ENCODE data around the gene IMPA2.

Gene IMPA2

GRCh38 chr18:12006488-12006840 is 25.2 kb downstream of the IMPA2 start:
- DNase-seq (ENCODE audit: low spot score in 2 of 2): no peak
- Mint-ChIP-seq H3K4me1 (no peaks in the 10 kb centered on the region), H3K27ac (no peak overlapping the region), H3K4me3 (no peak overlapping the region), H3K36me3 (no peaks in the 10 kb centered on the region), H3K9me3 (no peaks in the 10 kb centered on the region)
- no peak for ATAC-seq

GRCh38 chr18:12007063-12007462 is 25.8 kb downstream of the IMPA2 start:
- Mint-ChIP-seq H3K27ac (no peak overlapping the region), H3K36me3 (no peaks in the 10 kb centered on the region), H3K9me3 (no peaks in the 10 kb centered on the region), H3K4me1 (no peaks in the 10 kb centered on the region), H3K4me3 (no peak overlapping the region)
- DNase-seq (ENCODE audit: low spot score in 2 of 2): no peak
- ATAC-seq: no peak

- Mint-ChIP-seq H3K27ac (no peak overlapping the region), H3K4me3 (no peak overlapping the region), H3K4me1 (no peaks in the 10 kb centered on the region), H3K9me3 (no peaks in the 10 kb centered on the region), H3K36me3 (no peaks in the 10 kb centered on the region)
- no peak for ATAC-seq
- DNase-seq (ENCODE audit: low spot score in 2 of 2): no peak
Observed at GRCh38 chr18:12008181-12008767, 27.0 kb downstream of the IMPA2 start.

- Mint-ChIP-seq H3K27ac (no peak overlapping the region), H3K36me3 (no peaks in the 10 kb centered on the region), H3K4me3 (no peak overlapping the region), H3K9me3 (no peaks in the 10 kb centered on the region), H3K4me1 (no peaks in the 10 kb centered on the region)
- ATAC-seq (no peak), DNase-seq (ENCODE audit: low spot score in 2 of 2) (no peak)
Observed at GRCh38 chr18:12008842-12009580, 27.7 kb downstream of the IMPA2 start.

GRCh38 chr18:12009581-12010140 is 28.4 kb downstream of the IMPA2 start:
- no peaks in the 10 kb centered on the region for H3K4me1 Mint-ChIP-seq
- H3K27ac Mint-ChIP-seq: no peak overlapping the region
- no peak overlapping the region for H3K4me3 Mint-ChIP-seq
- H3K36me3 Mint-ChIP-seq: no peaks in the 10 kb centered on the region
- DNase-seq (ENCODE audit: low spot score in 2 of 2): no peak
- H3K9me3 Mint-ChIP-seq: no peaks in the 10 kb centered on the region
- no peak for ATAC-seq

- no peak for ATAC-seq
- no peaks in the 10 kb centered on the region for H3K4me1 Mint-ChIP-seq
- no peaks in the 10 kb centered on the region for H3K36me3 Mint-ChIP-seq
- no peaks in the 10 kb centered on the region for H3K9me3 Mint-ChIP-seq
- DNase-seq (ENCODE audit: low spot score in 2 of 2): no peak
- no peak overlapping the region for H3K4me3 Mint-ChIP-seq
- H3K27ac Mint-ChIP-seq: no peak overlapping the region
Observed at GRCh38 chr18:12010187-12010802, 29.0 kb downstream of the IMPA2 start.

- DNase-seq (ENCODE audit: low spot score in 2 of 2) (no peak), ATAC-seq (no peak)
- H3K36me3 Mint-ChIP-seq: no peaks in the 10 kb centered on the region
- H3K9me3 Mint-ChIP-seq: no peaks in the 10 kb centered on the region
- no peaks in the 10 kb centered on the region for H3K4me1 Mint-ChIP-seq
- H3K4me3 Mint-ChIP-seq: no peak overlapping the region
- H3K27ac Mint-ChIP-seq: no peak overlapping the region
Observed at GRCh38 chr18:12011199-12011956, 30.1 kb downstream of the IMPA2 start.

GRCh38 chr18:12011957-12012549 is 30.7 kb downstream of the IMPA2 start:
- Mint-ChIP-seq H3K4me1 (no peaks in the 10 kb centered on the region), H3K9me3 (no peaks in the 10 kb centered on the region), H3K27ac (no peak overlapping the region), H3K36me3 (no peaks in the 10 kb centered on the region), H3K4me3 (no peak overlapping the region)
- DNase-seq (ENCODE audit: low spot score in 2 of 2) (no peak), ATAC-seq (no peak)

- H3K4me3 Mint-ChIP-seq: no peak overlapping the region
- DNase-seq (ENCODE audit: low spot score in 2 of 2): no peak
- H3K27ac Mint-ChIP-seq: no peak overlapping the region
Observed at GRCh38 chr18:12012697-12013096, 31.4 kb downstream of the IMPA2 start.

GRCh38 chr18:12013186-12013916 is 32.0 kb downstream of the IMPA2 start:
- no peaks in the 10 kb centered on the region for H3K4me1 Mint-ChIP-seq

More at GRCh38 chr18:12012697-12013096, 31.4 kb downstream of the IMPA2 start:
- no peaks in the 10 kb centered on the region for H3K4me1 Mint-ChIP-seq
- no peaks in the 10 kb centered on the region for H3K9me3 Mint-ChIP-seq
- no peak for ATAC-seq
- no peaks in the 10 kb centered on the region for H3K36me3 Mint-ChIP-seq

GRCh38 chr18:12014086-12014485 is 32.8 kb downstream of the IMPA2 start:
- DNase-seq (ENCODE audit: low spot score in 2 of 2) (no peak), ATAC-seq (no peak)
- H3K27ac Mint-ChIP-seq: no peak overlapping the region
- no peaks in the 10 kb centered on the region for H3K4me1 Mint-ChIP-seq
- H3K36me3 Mint-ChIP-seq: no peaks in the 10 kb centered on the region
- H3K9me3 Mint-ChIP-seq: no peaks in the 10 kb centered on the region
- no peak overlapping the region for H3K4me3 Mint-ChIP-seq

More at GRCh38 chr18:12013186-12013916, 32.0 kb downstream of the IMPA2 start:
- Mint-ChIP-seq H3K36me3 (no peaks in the 10 kb centered on the region), H3K4me3 (no peak overlapping the region), H3K27ac (no peak overlapping the region), H3K9me3 (no peaks in the 10 kb centered on the region)
- DNase-seq (ENCODE audit: low spot score in 2 of 2): no peak
- ATAC-seq: no peak

GRCh38 chr18:12014521-12015415 is 33.5 kb downstream of the IMPA2 start:
- H3K4me3 Mint-ChIP-seq: no peak overlapping the region
- ATAC-seq (no peak), DNase-seq (ENCODE audit: low spot score in 2 of 2) (no peak)
- no peaks in the 10 kb centered on the region for H3K4me1 Mint-ChIP-seq
- no peaks in the 10 kb centered on the region for H3K36me3 Mint-ChIP-seq
- no peaks in the 10 kb centered on the region for H3K9me3 Mint-ChIP-seq
- no peak overlapping the region for H3K27ac Mint-ChIP-seq

GRCh38 chr18:12015416-12016062 is 34.2 kb downstream of the IMPA2 start:
- DNase-seq (ENCODE audit: low spot score in 2 of 2): no peak
- no peak for ATAC-seq
- Mint-ChIP-seq H3K4me1 (no peaks in the 10 kb centered on the region), H3K36me3 (no peaks in the 10 kb centered on the region), H3K4me3 (no peak overlapping the region), H3K9me3 (no peaks in the 10 kb centered on the region), H3K27ac (no peak overlapping the region)
